GM23338 (cell line): ENCODE measurements around the gene ST3GAL4. TPM values are rescaled to one million over a fixed set of nuclear protein-coding genes. Genes with fewer than 3 reads are reported as not detected.

Experiments used
- ATAC-seq: fragments of 200-7000 bp; cut with Tn5 transposase; 3 replicates; pipeline ENCODE4 v1.9.1; 2020
- DNase-seq: peaks from one replicate; pipeline ENCODE4 v3.0.0-alpha.2; 2015; ENCODE audit warnings: low spot score
- H2AFZ ChIP-seq: fragments of 200-600 bp; sonication (generic); 2 replicates; pipeline ENCODE4 v1.8.0; 2016; ENCODE audit warnings: antibody characterized with exemption, mild to moderate bottlenecking, moderate library complexity
- H3F3A ChIP-seq: fragments of 200-600 bp; sonication (generic); replicated peaks from 2 replicates; pipeline ENCODE4 v1.8.0; 2017; ENCODE audit warnings: antibody characterized with exemption, mixed run types, low read depth
- H3K27ac ChIP-seq: fragments of 200-600 bp; sonication (generic); 2 replicates; pipeline ENCODE4 v1.6.1; 2016; ENCODE audit warnings: low read depth
- H3K27me3 ChIP-seq: fragments of 200-600 bp; sonication (generic); 2 replicates; pipeline ENCODE4 v1.8.0; 2016; ENCODE audit warnings: mild to moderate bottlenecking, mixed run types, moderate library complexity; ENCODE audit not compliant: insufficient read depth
- H3K36me3 ChIP-seq: fragments of 200-600 bp; sonication (generic); 2 replicates; pipeline ENCODE4 v1.8.0; 2016; ENCODE audit warnings: mild to moderate bottlenecking; ENCODE audit not compliant: insufficient read depth
- H3K4me1 ChIP-seq: fragments of 200-600 bp; sonication (generic); 2 replicates; pipeline ENCODE4 v1.8.0; 2016; ENCODE audit warnings: mild to moderate bottlenecking, moderate library complexity; ENCODE audit not compliant: insufficient read depth
- H3K4me2 ChIP-seq: fragments of 200-600 bp; sonication (generic); 2 replicates; pipeline ENCODE4 v1.7.1; 2017; ENCODE audit warnings: mixed run types
- H3K4me3 ChIP-seq: fragments of 200-600 bp; sonication (generic); 2 replicates; pipeline ENCODE4 v1.6.1; 2016; ENCODE audit warnings: mixed run types
- H3K79me2 ChIP-seq: fragments of 200-600 bp; sonication (generic); replicated peaks from 2 replicates; pipeline ENCODE4 v1.8.0; 2017; ENCODE audit warnings: mild to moderate bottlenecking; ENCODE audit not compliant: insufficient read depth
- H3K9me2 ChIP-seq: fragments of 200-600 bp; sonication (generic); 2 replicates; pipeline ENCODE4 v1.8.0; 2017; ENCODE audit not compliant: insufficient read depth
- H4K20me1 ChIP-seq: fragments of 200-600 bp; sonication (generic); replicated peaks from 2 replicates; pipeline ENCODE4 v1.8.0; 2017; ENCODE audit warnings: mild to moderate bottlenecking; ENCODE audit not compliant: insufficient read depth
- H3K27ac Mint-ChIP-seq: 2 replicates; pipeline ENCODE4 v1.8.0; 2020; ENCODE audit warnings: inconsistent platforms, mild to moderate bottlenecking, moderate library complexity, mixed read lengths
- H3K27me3 Mint-ChIP-seq: 3 replicates; pipeline ENCODE4 v1.8.0; 2022; ENCODE audit warnings: low read depth, mild to moderate bottlenecking, moderate library complexity, mixed read lengths, inconsistent platforms; ENCODE audit not compliant: insufficient read depth, poor library complexity
- H3K36me3 Mint-ChIP-seq: 3 replicates; pipeline ENCODE4 v1.8.0; 2021; ENCODE audit warnings: low read depth, mild to moderate bottlenecking, inconsistent platforms, moderate library complexity, mixed read lengths
- H3K4me1 Mint-ChIP-seq: 3 replicates; pipeline ENCODE4 v1.8.0; 2020; ENCODE audit warnings: mild to moderate bottlenecking, inconsistent platforms, mixed read lengths
- H3K4me3 Mint-ChIP-seq: 3 replicates; pipeline ENCODE4 v1.8.0; 2021; ENCODE audit warnings: moderate library complexity, mild to moderate bottlenecking, inconsistent platforms, mixed read lengths
- H3K9me3 Mint-ChIP-seq: 3 replicates; pipeline ENCODE4 v1.8.0; 2020; ENCODE audit warnings: moderate library complexity, mild to moderate bottlenecking, inconsistent platforms, mixed read lengths
- CREB1 ChIP-seq: fragments of 250-450 bp; sonication (Bioruptor Pico); IDR thresholded peaks from 2 replicates; pipeline ENCODE4 v1.5.0; 2020; ENCODE audit warnings: low read depth, mild to moderate bottlenecking, moderate library complexity
- ZNF114 ChIP-seq: fragments of 250-450 bp; sonication (Bioruptor Pico); IDR thresholded peaks from 2 replicates; pipeline ENCODE4 v1.5.0; 2020; ENCODE audit warnings: mild to moderate bottlenecking, moderate library complexity
- polyA plus RNA-seq: library from polyadenylated mRNA; unstranded; fragments of >200 nt; fragmentation: Nextera tagmentation; extraction: Ambion mirVana; gene quantifications from 2 replicates; pipeline ENCODE4 v1.2.1, GENCODE V29; 2016
- total RNA-seq: library from RNA; depleted of rRNA; stranded (reverse); fragments of >200 nt; shearing (Covaris generic); gene quantifications from 2 replicates; pipeline ENCODE4 v1.2.3, GENCODE V29; 2014
- TF ChIP-seq, protein P1 (sequence below): IDR thresholded peaks from 2 replicates; pipeline ENCODE4 v1.6.1; 2016; ENCODE audit warnings: antibody characterized with exemption
- TF ChIP-seq, protein P2 (sequence below), 2 experiments: fragments of 200-600 bp in 1 of 2; sonication (generic) in 1 of 2; conservative IDR thresholded peaks; 2 replicates each; pipeline versions ENCODE4 v1.5.1 to v1.6.1; 2016 to 2017; ENCODE audit warnings: antibody characterized with exemption in 2 of 2, low read depth in 2 of 2, mild to moderate bottlenecking in 2 of 2, moderate library complexity in 1 of 2
- TF ChIP-seq, protein P3 (sequence below): IDR thresholded peaks from one replicate; pipeline ENCODE4 v1.6.1; 2018; ENCODE audit warnings: antibody characterized with exemption; ENCODE audit not compliant: unreplicated experiment
- TF ChIP-seq, protein P4 (sequence below): fragments of 250-450 bp; sonication (Bioruptor Pico); IDR thresholded peaks from 2 replicates; pipeline ENCODE4 v1.5.0; 2020; ENCODE audit warnings: mild to moderate bottlenecking, moderate library complexity

ST3GAL4 gene
- total and polyA plus RNA-seq, 2 experiments from 2014 or later, result 10.1 to 28.0 TPM

DNA sequence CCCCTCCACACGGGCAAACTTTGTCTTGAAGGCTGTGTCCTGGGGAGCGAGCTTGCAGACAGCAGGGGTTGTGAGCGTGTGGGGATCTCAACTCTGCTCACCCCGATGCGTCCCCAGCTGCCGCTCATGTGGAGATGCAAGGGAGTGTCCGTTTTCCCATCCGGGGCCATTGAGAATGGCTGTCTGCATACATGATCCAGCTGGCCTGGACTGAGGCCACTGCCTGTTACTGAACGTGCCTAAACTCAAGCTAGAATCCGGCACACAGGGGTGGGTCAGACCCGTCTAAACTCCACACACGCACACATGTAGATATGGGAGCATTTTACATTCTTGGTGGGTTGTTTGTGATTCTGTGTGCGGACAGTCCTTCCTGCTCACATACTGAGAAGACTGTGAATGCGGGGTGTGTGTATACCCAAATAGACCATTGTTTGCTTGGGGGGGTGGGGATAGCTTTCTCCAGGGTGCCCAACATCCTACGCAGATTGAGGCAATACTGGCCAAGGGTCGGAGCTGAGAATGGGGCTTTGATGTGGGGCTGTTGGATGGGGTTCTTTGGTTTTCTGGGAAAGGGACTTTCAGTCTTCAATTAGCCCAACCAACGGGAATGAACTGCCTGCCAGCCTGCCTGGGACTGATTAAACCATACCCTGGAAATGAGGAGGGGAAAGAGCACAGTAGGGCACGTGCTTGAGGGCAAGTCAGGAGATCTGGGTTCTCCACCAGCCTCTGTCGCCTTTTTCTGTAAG lies 60.4 kb downstream of the ST3GAL4 start:
- ATAC-seq (peak; percentile 9; the same call in 1 of the 3 replicates), DNase-seq (no peak)
- Histone ChIP-seq H4K20me1 (no peaks in the 10 kb centered on the region), H3K4me2 (peak overlapping the region; percentile 71), H3K27me3 (0 out of 2 replicates have a peak, but pooled peaks cover 3% of the 10 kb centered on the region), H3K79me2 (no peaks in the 10 kb centered on the region), H3K36me3 (no peaks in the 10 kb centered on the region), H2AFZ (peak overlapping the region; percentile 89), H3K4me1 (peaks cover 11% of the 10 kb centered on the region; the same call in 1 of the 2 replicates), H3K9me2 (no peaks in the 10 kb centered on the region), H3K27ac (no peak overlapping the region), H3K4me3 (peak overlapping the region; percentile 56), H3F3A (0 out of 2 replicates have a peak, but pooled peaks cover 3% of the 10 kb centered on the region)
- no peak overlapping the region for H3K27ac Mint-ChIP-seq
- peaks cover 8% of the 10 kb centered on the region for H3K4me1 Mint-ChIP-seq
- TF ChIP-seq, protein P1, sequence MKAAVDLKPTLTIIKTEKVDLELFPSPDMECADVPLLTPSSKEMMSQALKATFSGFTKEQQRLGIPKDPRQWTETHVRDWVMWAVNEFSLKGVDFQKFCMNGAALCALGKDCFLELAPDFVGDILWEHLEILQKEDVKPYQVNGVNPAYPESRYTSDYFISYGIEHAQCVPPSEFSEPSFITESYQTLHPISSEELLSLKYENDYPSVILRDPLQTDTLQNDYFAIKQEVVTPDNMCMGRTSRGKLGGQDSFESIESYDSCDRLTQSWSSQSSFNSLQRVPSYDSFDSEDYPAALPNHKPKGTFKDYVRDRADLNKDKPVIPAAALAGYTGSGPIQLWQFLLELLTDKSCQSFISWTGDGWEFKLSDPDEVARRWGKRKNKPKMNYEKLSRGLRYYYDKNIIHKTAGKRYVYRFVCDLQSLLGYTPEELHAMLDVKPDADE, result no peak
- TF ChIP-seq, protein P2, sequence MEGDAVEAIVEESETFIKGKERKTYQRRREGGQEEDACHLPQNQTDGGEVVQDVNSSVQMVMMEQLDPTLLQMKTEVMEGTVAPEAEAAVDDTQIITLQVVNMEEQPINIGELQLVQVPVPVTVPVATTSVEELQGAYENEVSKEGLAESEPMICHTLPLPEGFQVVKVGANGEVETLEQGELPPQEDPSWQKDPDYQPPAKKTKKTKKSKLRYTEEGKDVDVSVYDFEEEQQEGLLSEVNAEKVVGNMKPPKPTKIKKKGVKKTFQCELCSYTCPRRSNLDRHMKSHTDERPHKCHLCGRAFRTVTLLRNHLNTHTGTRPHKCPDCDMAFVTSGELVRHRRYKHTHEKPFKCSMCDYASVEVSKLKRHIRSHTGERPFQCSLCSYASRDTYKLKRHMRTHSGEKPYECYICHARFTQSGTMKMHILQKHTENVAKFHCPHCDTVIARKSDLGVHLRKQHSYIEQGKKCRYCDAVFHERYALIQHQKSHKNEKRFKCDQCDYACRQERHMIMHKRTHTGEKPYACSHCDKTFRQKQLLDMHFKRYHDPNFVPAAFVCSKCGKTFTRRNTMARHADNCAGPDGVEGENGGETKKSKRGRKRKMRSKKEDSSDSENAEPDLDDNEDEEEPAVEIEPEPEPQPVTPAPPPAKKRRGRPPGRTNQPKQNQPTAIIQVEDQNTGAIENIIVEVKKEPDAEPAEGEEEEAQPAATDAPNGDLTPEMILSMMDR (conservative IDR thresholded peaks at IDR 0.05; ENCODE audit: low read depth in 2 of 2), result no peak
- TF ChIP-seq, protein P3, sequence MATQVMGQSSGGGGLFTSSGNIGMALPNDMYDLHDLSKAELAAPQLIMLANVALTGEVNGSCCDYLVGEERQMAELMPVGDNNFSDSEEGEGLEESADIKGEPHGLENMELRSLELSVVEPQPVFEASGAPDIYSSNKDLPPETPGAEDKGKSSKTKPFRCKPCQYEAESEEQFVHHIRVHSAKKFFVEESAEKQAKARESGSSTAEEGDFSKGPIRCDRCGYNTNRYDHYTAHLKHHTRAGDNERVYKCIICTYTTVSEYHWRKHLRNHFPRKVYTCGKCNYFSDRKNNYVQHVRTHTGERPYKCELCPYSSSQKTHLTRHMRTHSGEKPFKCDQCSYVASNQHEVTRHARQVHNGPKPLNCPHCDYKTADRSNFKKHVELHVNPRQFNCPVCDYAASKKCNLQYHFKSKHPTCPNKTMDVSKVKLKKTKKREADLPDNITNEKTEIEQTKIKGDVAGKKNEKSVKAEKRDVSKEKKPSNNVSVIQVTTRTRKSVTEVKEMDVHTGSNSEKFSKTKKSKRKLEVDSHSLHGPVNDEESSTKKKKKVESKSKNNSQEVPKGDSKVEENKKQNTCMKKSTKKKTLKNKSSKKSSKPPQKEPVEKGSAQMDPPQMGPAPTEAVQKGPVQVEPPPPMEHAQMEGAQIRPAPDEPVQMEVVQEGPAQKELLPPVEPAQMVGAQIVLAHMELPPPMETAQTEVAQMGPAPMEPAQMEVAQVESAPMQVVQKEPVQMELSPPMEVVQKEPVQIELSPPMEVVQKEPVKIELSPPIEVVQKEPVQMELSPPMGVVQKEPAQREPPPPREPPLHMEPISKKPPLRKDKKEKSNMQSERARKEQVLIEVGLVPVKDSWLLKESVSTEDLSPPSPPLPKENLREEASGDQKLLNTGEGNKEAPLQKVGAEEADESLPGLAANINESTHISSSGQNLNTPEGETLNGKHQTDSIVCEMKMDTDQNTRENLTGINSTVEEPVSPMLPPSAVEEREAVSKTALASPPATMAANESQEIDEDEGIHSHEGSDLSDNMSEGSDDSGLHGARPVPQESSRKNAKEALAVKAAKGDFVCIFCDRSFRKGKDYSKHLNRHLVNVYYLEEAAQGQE, result no peak
- TF ChIP-seq ZNF114 (no peak), CREB1 (CRISPR knock-in tag) (no peak)
- peak overlapping the region; percentile 65 for H3K4me3 Mint-ChIP-seq
- peaks cover 5% of the 10 kb centered on the region; the same call in 2 of the 3 replicates for H3K36me3 Mint-ChIP-seq
- H3K9me3 Mint-ChIP-seq, result no peaks in the 10 kb centered on the region
- peaks cover 12% of the 10 kb centered on the region for H3K27me3 Mint-ChIP-seq

DNA sequence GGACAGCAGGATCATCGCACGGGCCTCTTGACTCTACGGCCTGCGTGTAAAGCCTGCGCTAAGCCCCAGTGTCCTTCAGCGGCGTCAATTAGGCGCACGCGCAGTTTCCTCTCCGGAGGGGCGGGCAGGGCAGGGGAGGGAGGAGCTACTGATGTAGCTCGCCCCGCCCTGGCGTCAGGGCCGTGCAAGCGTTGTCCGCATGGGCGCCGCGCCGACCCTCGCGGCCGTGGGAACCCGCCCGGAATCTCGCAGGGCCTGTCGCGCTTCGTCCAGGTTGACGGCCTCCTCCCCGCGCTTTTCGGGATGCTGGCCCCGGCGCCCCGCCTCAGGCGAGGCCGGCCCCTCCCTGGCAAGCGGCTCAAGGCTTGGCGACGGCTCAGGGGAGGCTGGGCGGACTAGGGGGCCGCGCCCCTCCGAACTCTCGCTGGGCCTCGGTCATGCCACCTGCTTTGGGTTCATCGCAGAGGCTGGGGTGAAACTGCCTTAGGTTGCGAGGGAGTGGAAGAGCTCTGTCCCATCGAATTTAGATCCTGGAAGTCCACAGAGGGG lies 61.1 kb downstream of the ST3GAL4 start:
- no peaks in the 10 kb centered on the region for H3K9me3 Mint-ChIP-seq
- no peaks in the 10 kb centered on the region for H3K9me2 ChIP-seq
- H2AFZ ChIP-seq, result peak overlapping the region; percentile 89
- DNase-seq, result peak; percentile 91
- peak overlapping the region; percentile 56 for H3K4me3 ChIP-seq
- H3K4me1 Mint-ChIP-seq, result peaks cover 8% of the 10 kb centered on the region
- H3K79me2 ChIP-seq, result no peaks in the 10 kb centered on the region
- peaks cover 12% of the 10 kb centered on the region for H3K27me3 Mint-ChIP-seq
- H3K36me3 Mint-ChIP-seq, result peaks cover 5% of the 10 kb centered on the region; the same call in 2 of the 3 replicates
- H3K27ac Mint-ChIP-seq, result no peak overlapping the region
- no peak overlapping the region for H3K27ac ChIP-seq
- H3K4me1 ChIP-seq, result peaks cover 11% of the 10 kb centered on the region; the same call in 1 of the 2 replicates
- peak; percentile 96 for ATAC-seq
- 0 out of 2 replicates have a peak, but pooled peaks cover 3% of the 10 kb centered on the region for H3F3A ChIP-seq
- H3K36me3 ChIP-seq, result no peaks in the 10 kb centered on the region
- peak overlapping the region; percentile 65 for H3K4me3 Mint-ChIP-seq
- no peaks in the 10 kb centered on the region for H4K20me1 ChIP-seq
- H3K4me2 ChIP-seq, result peak overlapping the region; percentile 71
- H3K27me3 ChIP-seq, result 0 out of 2 replicates have a peak, but pooled peaks cover 3% of the 10 kb centered on the region
- TF ChIP-seq, protein P4, sequence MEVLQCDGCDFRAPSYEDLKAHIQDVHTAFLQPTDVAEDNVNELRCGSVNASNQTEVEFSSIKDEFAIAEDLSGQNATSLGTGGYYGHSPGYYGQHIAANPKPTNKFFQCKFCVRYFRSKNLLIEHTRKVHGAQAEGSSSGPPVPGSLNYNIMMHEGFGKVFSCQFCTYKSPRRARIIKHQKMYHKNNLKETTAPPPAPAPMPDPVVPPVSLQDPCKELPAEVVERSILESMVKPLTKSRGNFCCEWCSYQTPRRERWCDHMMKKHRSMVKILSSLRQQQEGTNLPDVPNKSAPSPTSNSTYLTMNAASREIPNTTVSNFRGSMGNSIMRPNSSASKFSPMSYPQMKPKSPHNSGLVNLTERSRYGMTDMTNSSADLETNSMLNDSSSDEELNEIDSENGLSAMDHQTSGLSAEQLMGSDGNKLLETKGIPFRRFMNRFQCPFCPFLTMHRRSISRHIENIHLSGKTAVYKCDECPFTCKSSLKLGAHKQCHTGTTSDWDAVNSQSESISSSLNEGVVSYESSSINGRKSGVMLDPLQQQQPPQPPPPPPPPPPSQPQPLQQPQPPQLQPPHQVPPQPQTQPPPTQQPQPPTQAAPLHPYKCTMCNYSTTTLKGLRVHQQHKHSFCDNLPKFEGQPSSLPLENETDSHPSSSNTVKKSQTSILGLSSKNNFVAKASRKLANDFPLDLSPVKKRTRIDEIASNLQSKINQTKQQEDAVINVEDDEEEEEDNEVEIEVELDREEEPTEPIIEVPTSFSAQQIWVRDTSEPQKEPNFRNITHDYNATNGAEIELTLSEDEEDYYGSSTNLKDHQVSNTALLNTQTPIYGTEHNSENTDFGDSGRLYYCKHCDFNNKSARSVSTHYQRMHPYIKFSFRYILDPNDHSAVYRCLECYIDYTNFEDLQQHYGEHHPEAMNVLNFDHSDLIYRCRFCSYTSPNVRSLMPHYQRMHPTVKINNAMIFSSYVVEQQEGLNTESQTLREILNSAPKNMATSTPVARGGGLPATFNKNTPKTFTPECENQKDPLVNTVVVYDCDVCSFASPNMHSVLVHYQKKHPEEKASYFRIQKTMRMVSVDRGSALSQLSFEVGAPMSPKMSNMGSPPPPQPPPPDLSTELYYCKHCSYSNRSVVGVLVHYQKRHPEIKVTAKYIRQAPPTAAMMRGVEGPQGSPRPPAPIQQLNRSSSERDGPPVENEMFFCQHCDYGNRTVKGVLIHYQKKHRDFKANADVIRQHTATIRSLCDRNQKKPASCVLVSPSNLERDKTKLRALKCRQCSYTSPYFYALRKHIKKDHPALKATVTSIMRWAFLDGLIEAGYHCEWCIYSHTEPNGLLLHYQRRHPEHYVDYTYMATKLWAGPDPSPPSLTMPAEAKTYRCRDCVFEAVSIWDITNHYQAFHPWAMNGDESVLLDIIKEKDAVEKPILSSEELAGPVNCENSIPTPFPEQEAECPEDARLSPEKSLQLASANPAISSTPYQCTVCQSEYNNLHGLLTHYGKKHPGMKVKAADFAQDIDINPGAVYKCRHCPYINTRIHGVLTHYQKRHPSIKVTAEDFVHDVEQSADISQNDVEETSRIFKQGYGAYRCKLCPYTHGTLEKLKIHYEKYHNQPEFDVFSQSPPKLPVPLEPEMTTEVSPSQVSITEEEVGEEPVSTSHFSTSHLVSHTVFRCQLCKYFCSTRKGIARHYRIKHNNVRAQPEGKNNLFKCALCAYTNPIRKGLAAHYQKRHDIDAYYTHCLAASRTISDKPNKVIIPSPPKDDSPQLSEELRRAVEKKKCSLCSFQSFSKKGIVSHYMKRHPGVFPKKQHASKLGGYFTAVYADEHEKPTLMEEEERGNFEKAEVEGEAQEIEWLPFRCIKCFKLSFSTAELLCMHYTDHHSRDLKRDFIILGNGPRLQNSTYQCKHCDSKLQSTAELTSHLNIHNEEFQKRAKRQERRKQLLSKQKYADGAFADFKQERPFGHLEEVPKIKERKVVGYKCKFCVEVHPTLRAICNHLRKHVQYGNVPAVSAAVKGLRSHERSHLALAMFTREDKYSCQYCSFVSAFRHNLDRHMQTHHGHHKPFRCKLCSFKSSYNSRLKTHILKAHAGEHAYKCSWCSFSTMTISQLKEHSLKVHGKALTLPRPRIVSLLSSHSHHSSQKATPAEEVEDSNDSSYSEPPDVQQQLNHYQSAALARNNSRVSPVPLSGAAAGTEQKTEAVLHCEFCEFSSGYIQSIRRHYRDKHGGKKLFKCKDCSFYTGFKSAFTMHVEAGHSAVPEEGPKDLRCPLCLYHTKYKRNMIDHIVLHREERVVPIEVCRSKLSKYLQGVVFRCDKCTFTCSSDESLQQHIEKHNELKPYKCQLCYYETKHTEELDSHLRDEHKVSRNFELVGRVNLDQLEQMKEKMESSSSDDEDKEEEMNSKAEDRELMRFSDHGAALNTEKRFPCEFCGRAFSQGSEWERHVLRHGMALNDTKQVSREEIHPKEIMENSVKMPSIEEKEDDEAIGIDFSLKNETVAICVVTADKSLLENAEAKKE (CRISPR knock-in tag), result no peak
